COLO668 (cell line): ENCODE results near the gene TC2N.
"Not testable (repeated sequence)": the region's sequence is repeated elsewhere in the genome, so short reads cannot be mapped to it uniquely, and the experiment has no call there.

Experiments
- DNase-seq: peaks from one replicate; lab custom pipeline; 2025; ENCODE audit not compliant: unreplicated experiment; lab: John Stamatoyannopoulos, UW

Gene TC2N

DNA sequence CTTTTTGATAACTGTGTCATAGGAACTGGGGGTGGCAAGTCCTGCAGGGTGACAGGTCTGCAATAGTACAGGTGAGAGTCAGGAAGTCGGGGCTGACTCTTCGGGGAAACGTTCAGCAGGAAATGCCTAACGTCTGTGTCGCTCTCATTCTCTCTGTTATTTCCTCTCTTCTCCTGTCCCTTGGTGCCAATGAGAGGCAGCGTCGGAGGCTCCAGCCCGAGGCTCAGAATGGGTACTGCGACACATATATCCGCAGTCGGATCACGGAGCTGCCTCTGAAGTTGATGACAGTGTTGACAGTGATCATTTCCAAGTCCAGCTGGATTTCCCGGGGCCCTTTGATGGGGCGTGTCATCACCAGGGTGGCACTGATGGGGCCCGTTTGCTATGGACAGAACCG lies 2.7 kb upstream of the TC2N start:
- no peak for DNase-seq

DNA sequence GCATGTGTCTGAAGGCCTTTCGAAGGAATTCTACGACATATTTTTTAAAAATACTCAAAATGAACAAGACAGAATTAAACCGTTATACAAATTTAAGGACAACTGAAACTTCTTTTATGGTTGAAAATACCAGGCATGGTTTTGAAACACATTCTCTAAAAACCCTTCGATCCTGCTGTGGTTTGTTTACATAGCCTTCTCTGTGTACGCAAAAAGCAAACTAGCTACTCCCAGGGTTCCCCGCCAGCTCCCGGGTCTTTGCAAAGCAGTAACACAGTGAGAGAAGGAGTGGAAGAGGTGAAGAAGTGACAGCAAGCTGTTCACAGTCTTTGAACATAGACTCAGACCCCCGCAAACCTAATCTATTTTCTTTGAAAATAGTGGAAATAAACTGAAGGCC lies 2.2 kb upstream of the TC2N start:
- DNase-seq: no peak

DNA sequence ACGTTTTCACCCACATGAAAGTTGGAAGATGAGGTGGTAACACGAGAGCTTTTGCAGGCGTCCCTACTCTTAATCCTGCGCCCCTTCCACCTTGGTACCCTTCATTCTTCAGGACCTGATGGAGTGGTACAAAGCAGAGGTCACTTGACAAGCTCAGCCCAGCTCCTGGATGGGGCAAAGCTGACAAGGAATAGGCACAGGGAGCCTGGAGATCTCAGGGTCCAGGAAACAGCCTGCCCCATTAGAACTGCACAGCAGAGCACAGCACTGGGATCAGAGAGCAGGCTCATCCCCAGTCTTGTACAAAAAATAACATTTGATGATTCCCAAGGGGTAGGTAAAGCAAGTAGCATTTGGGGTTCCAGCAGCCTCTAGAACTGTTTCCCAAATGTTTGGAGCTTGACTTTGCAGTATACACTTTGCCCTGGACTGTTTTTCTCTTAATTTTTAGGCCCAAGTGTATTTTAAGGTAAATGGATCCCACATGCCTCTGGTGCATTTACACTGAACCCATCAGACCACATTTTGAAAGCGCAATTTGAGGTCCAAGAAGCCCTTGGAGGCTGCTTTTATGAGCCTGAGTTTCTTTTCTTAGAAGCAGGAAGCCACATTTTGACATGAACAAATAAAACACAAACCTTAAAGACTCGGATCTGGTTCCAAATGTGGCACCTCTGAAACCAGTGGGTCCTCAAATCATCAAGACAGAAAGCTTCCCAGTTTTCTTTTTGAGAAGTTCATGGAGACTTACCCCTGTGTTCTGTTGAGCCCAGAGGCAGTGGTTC lies 633 bp downstream of the TC2N start:
- DNase-seq: no peak

- no peak for DNase-seq
Measured at GRCh38 chr14:91866061-91866460, 1.3 kb downstream of the TC2N start.

DNA sequence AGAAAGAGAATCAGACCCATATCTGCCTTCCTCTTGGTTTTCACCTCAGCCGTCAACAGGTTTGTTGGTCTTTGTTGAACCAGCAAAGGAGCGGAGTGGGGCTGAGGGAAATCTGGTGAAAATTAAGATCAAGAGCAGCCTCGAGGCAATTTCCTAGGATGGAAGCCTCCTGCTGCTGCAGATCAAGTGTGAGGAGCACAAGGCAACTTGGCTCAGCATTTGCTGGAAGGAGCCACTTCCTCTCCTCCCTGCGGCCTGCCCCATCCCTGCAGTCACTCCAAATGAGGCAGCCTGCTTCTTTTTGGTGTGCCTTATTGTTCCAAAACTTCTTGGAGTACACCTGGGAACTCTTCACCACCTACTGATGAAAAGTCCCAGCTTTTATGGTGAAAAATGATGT lies 4.9 kb downstream of the TC2N start:
- DNase-seq: no peak

- no peak for DNase-seq
Measured at GRCh38 chr14:91861091-91861490, 6.2 kb downstream of the TC2N start.

GRCh38 chr14:91860238-91860637 lies 7.1 kb downstream of the TC2N start:
- DNase-seq: no peak

- DNase-seq: peak; percentile 17
Measured at GRCh38 chr14:91858536-91859275, 8.6 kb downstream of the TC2N start.

DNA sequence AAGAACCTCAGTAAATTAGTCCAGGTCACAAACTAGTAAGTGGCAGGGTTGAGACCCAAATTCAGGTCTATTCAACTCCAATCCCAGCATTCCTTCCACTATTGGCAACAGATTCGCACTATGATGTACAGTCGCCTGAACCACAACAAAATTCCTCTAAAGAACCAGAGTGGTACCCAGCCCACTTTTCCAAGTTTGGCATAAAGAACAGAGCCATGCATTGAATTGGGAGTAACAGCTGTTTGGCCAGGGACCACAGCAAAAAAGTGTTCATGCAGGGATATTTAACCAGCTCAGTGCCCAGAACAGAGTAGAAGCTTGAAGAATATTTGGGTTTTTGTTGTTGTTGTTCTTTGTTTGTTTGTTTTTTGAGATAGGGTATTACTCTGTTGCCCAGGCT lies 9.7 kb downstream of the TC2N start:
- no peak for DNase-seq

DNA sequence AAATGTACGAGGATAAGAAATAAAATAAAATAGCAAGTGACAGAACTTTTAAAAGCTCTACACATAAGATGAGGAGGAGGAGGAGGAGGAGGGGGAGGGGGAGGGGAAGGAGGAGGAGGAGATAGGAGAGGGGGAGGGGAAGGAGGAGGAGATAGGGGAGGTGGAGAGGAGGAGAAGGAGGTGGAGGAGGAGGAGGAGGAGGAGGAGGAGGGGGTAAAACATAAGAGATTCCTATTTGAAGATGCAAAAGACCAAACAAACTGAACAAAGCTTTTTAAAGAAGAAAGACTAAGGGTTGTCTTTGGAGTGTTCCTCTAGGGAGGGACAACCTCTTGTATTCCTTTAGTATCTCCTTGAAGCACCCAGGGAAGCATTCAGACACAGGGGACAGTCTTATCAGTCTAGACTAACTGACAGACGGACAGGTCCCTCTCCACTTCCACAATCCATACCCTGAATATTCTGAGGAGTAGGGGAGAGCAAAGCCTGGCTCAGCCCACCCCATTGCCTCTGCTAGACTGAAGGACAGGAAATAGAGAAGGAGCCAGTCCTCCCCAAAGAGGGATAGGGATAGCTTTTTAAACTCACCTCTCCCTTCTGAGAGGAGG lies 12.9 kb downstream of the TC2N start:
- DNase-seq: no peak

DNA sequence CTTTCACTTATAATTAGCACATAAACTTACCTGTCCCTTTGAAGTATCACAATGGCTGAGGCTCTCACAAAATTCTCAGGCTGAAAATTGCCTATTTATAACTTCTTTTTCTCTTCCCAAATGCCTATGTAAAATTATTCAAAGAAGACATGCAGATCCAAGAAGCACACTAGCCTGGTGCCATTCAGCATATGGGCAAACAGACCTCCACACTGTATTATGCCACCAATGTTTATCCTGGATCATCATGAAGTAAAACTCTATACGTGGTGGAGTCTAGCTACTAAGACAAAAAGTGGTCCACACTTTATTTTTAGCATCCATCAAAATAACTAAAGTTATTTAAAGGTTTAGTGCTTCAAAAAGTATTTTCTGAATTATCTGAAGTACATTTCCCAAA lies 15.8 kb downstream of the TC2N start:
- DNase-seq: no peak

DNA sequence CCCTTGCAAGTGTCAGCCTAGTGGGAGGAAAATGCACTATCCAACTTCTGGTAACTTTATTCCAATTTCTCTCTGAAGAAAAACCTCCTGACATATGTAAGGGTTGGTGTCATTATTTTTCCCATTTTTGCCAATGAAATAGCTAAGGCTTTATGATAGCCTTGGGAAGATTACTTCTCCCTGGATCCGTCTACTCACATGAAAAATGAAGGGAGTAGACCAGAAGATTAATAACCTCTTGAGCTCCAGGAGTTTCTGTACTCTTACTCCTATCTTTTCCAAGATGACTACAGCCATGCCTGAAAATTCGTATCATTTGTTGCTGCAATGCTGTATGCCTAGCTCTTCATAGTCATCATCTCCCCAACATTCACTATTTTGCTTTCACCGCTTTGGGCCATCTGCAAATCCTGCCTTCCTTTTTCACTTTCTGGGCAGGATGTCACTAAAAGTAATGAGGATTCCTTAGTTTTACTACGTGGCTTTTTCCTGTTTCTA lies 18.8 kb downstream of the TC2N start:
- no peak for DNase-seq

DNA sequence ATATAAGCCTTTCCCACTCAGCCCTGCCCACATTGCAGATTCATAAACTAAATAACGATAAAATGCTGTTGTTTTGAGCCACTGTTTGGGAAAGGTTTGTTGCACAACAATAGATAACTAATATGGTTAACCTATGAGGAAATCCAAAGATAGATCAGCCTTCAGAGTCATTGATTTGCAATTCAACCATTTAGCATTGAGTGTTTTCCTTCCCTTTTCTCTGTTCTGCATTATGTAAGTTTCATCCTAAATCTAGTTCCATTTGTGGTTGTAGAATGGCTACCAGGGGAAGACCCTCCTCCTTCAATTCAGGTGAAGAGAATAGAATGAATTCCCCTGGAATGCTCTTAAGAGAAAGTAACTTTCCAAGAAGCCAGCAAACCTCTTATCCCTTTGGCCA lies 19.6 kb downstream of the TC2N start:
- no peak for DNase-seq

GRCh38 chr14:91845652-91846051 lies 21.7 kb downstream of the TC2N start:
- no peak for DNase-seq

- not testable (repeated sequence) for DNase-seq
Measured at GRCh38 chr14:91845056-91845455, 22.3 kb downstream of the TC2N start.

- DNase-seq: no peak
Measured at GRCh38 chr14:91844029-91844428, 23.3 kb downstream of the TC2N start.

DNA sequence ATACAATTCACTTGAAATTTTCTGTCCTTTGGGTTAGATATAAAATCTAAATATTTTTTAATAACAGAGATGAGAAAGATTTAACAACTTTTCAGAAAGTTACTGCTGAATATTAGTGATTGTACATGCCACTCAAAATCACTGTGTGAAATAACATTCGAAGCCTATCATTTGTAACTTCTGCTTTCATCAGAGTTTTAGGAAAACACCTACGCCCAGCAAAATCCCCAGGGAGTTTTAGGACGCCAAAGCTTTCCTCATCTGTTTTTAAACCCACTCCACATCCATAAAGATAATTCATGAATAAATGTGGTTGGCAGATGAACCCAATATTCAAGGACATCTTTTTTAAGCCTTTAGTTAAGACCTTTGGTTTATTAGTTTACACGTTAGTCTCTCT lies 23.9 kb downstream of the TC2N start:
- DNase-seq: no peak

GRCh38 chr14:91841065-91841464 lies 26.3 kb downstream of the TC2N start:
- DNase-seq: no peak

DNA sequence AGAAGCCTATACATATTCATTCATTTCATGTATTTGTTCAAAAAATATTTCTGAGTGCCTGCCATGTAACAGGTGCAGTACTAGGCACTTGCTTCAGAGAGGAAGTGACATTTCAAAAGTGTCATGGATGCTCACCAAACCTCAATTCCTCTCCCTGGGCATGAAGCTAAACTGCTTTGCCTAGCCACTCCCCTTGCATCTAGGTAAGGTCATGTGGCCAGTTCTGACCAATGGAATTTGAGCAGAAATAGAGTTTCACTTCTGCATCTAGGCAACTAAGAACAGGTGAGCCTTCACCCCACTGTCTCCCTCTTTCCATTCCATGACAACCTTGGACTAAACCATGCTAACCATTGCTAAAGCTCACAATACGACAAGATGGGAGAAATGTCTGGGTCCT lies 27.6 kb downstream of the TC2N start:
- DNase-seq: no peak

DNA sequence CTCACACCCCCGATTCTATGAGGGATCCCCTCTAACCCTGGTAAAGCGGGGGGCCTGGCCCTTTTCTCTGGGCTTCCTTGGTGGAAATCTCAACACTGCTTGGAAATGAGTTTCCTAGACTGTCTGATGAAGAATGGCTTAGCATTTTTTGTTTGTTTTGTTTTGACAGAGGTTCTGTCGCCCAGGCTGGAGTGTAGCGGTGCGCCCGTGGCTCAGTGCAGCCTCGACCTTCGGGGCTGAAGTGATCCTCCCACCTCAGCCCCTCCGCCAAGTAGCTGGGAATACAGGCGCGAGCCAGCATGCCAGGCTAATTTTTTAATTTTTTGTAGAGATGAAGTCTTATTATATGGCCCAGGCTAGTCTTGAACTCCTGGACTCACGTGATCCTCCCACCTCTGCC lies 30.3 kb downstream of the TC2N start:
- DNase-seq: no peak

GRCh38 chr14:91835920-91836843 lies 31.2 kb downstream of the TC2N start:
- peak; percentile 95 for DNase-seq
